H1 (cell line): Measurements from ENCODE around the gene ZNF609. TPM values are rescaled to one million over a fixed set of nuclear protein-coding genes. Genes with fewer than 3 reads are reported as not detected.

Experiments used
- CTCF ChIA-PET: fragments of 300-600 bp; sonication (Branson Sonifier 250); formaldehyde crosslinking; loops from one replicate; lab custom pipeline; 2021; ENCODE audit not compliant: partially characterized antibody; lab: Charles Lee
- POLR2A ChIA-PET: fragments of 300-600 bp; sonication (Branson Sonifier 250); formaldehyde crosslinking; loops from one replicate; lab custom pipeline; 2021; ENCODE audit warnings: inconsistent platforms; ENCODE audit not compliant: partially characterized antibody; lab: Charles Lee
- DNase-seq, 2 experiments: peaks; one replicate each; pipeline versions ENCODE4 v3.0.0 to v3.0.0-alpha.2; 2010 to 2022; ENCODE audit warnings: low spot score in 2 of 2, low read depth in 1 of 2, mixed read lengths in 1 of 2
- FAIRE-seq: peaks from 2 replicates; lab custom pipeline; 2011; peaks lifted over from hg19 to GRCh38; lab: Jason Lieb, UNC
- H2AFZ ChIP-seq: 2 replicates; pipeline ENCODE4 v1.8.1; 2012; ENCODE audit warnings: low read length, inconsistent platforms
- H2AK5ac ChIP-seq: 2 replicates; pipeline ENCODE4 v1.6.1; 2013; ENCODE audit warnings: low read depth, low read length
- H2BK120ac ChIP-seq: replicated peaks from 2 replicates; pipeline ENCODE3; 2013; ENCODE audit warnings: low read depth, low read length, inconsistent platforms
- H2BK12ac ChIP-seq: 2 replicates; pipeline ENCODE4 v1.6.1; 2013; ENCODE audit warnings: low read depth, low read length
- H2BK15ac ChIP-seq: 2 replicates; pipeline ENCODE4 v1.6.1; 2013; ENCODE audit warnings: low read length
- H2BK20ac ChIP-seq: 2 replicates; pipeline ENCODE4 v1.6.1; 2013; ENCODE audit warnings: low read length
- H2BK5ac ChIP-seq: 2 replicates; pipeline ENCODE4 v1.6.1; 2013; ENCODE audit warnings: low read depth, low read length
- H3K14ac ChIP-seq: 2 replicates; pipeline ENCODE4 v1.6.1; 2013; ENCODE audit warnings: inconsistent platforms; ENCODE audit not compliant: insufficient read length
- H3K18ac ChIP-seq: 2 replicates; pipeline ENCODE4 v1.6.1; 2013; ENCODE audit warnings: low read length; ENCODE audit errors: extremely low read depth
- H3K23ac ChIP-seq: 2 replicates; pipeline ENCODE4 v1.6.1; 2013; ENCODE audit warnings: inconsistent platforms; ENCODE audit not compliant: insufficient read length
- H3K23me2 ChIP-seq: 2 replicates; pipeline ENCODE4 v1.6.1; 2013; ENCODE audit warnings: low read depth, low read length
- H3K27ac ChIP-seq: 2 replicates; pipeline ENCODE4 v1.6.1; 2011; ENCODE audit warnings: low read depth, low read length, inconsistent platforms
- H3K27me3 ChIP-seq, 4 experiments: replicated peaks in 1 of 4; 1 replicate in 1 of 4; 2 replicates in 3 of 4; pipeline versions ENCODE4 v1.6.1 to v1.8.1; 2011 to 2013; ENCODE audit warnings: low read length in 3 of 4, mild to moderate bottlenecking in 3 of 4, inconsistent platforms in 2 of 4, mixed read lengths in 2 of 4, moderate library complexity in 1 of 4; ENCODE audit not compliant: control insufficient read depth in 3 of 4, insufficient read depth in 3 of 4; ENCODE audit errors: extremely low read depth in 1 of 4
- H3K36me3 ChIP-seq, 4 experiments: 2 replicates each; pipeline versions ENCODE4 v1.6.1 to v1.8.1; 2011 to 2013; ENCODE audit warnings: mild to moderate bottlenecking in 4 of 4, low read length in 3 of 4, moderate library complexity in 2 of 4, control low read depth in 1 of 4, inconsistent platforms in 1 of 4; ENCODE audit not compliant: insufficient read depth in 4 of 4, control insufficient read depth in 2 of 4
- H3K4ac ChIP-seq: replicated peaks from 2 replicates; pipeline ENCODE3; 2013; ENCODE audit warnings: low read length, low read depth, mixed read lengths, inconsistent platforms; ENCODE audit not compliant: insufficient read length
- H3K4me1 ChIP-seq, 4 experiments: replicated peaks in 1 of 4; 1 replicate in 1 of 4; 2 replicates in 3 of 4; pipeline versions ENCODE4 v1.6.1 to v1.8.1; 2011 to 2013; ENCODE audit warnings: low read length in 3 of 4, inconsistent platforms in 2 of 4, mixed read lengths in 1 of 4; ENCODE audit not compliant: insufficient read depth in 4 of 4, control insufficient read depth in 3 of 4
- H3K4me2 ChIP-seq, 2 experiments: 2 replicates each; pipeline versions ENCODE4 v1.6.1 to v1.8.1; 2011 to 2013; ENCODE audit warnings: low read depth in 2 of 2, low read length in 2 of 2, control low read depth in 1 of 2, inconsistent platforms in 1 of 2, mild to moderate bottlenecking in 1 of 2; ENCODE audit not compliant: insufficient read depth in 1 of 2
- H3K4me3 ChIP-seq, 4 experiments: fragments of 200-600, 300-600 bp in 1 of 4; sonication (generic), shearing (Covaris generic), sonication (Bioruptor Twin) in 1 of 4; 2 replicates each; pipeline versions ENCODE4 v1.5.1 to v1.8.1; 2011 to 2016; ENCODE audit warnings: low read length in 4 of 4, low read depth in 3 of 4, control low read depth in 2 of 4, inconsistent platforms in 2 of 4, mild to moderate bottlenecking in 2 of 4, mixed read lengths in 1 of 4, moderate library complexity in 1 of 4; ENCODE audit not compliant: insufficient read depth in 2 of 4; ENCODE audit errors: extremely low read depth in 1 of 4
- H3K56ac ChIP-seq: replicated peaks from 2 replicates; pipeline ENCODE3; 2013; ENCODE audit warnings: low read depth, mild to moderate bottlenecking, mixed read lengths, low read length, inconsistent platforms; ENCODE audit not compliant: insufficient read length
- H3K79me1 ChIP-seq: 2 replicates; pipeline ENCODE4 v1.6.1; 2013; ENCODE audit warnings: low read depth, low read length, control low read depth
- H3K79me2 ChIP-seq, 2 experiments: 2 replicates each; pipeline versions ENCODE4 v1.6.1 to v1.8.1; 2012 to 2013; ENCODE audit warnings: low read length in 2 of 2, mild to moderate bottlenecking in 2 of 2, inconsistent platforms in 1 of 2; ENCODE audit not compliant: insufficient read depth in 2 of 2, control insufficient read depth in 1 of 2
- H3K9ac ChIP-seq, 4 experiments: replicated peaks in 1 of 4; 1 replicate in 1 of 4; 2 replicates in 3 of 4; pipeline versions ENCODE4 v1.6.1 to v1.8.1; 2011 to 2013; ENCODE audit warnings: low read depth in 3 of 4, low read length in 3 of 4, control low read depth in 2 of 4, mild to moderate bottlenecking in 2 of 4, moderate library complexity in 2 of 4, inconsistent platforms in 1 of 4; ENCODE audit errors: extremely low read depth in 1 of 4
- H3K9me3 ChIP-seq, 2 experiments: 2 replicates each; pipeline versions ENCODE4 v1.6.1 to v1.8.1; 2012 to 2013; ENCODE audit warnings: mild to moderate bottlenecking in 2 of 2, moderate library complexity in 2 of 2, control low read depth in 1 of 2, inconsistent platforms in 1 of 2, low read depth in 1 of 2, low read length in 1 of 2, mixed read lengths in 1 of 2; ENCODE audit not compliant: insufficient read depth in 2 of 2
- H4K20me1 ChIP-seq, 2 experiments: replicated peaks in 1 of 2; 2 replicates each; pipeline versions ENCODE3 to v1.8.1; 2011 to 2013; ENCODE audit warnings: inconsistent platforms in 2 of 2, low read length in 2 of 2, mild to moderate bottlenecking in 1 of 2; ENCODE audit not compliant: insufficient read depth in 2 of 2, control insufficient read depth in 1 of 2
- H4K5ac ChIP-seq: 2 replicates; pipeline ENCODE4 v1.6.1; 2013; ENCODE audit warnings: low read length, low read depth, mixed read lengths, inconsistent platforms; ENCODE audit not compliant: insufficient read length
- H4K8ac ChIP-seq: 2 replicates; pipeline ENCODE4 v1.8.0; 2013; ENCODE audit warnings: mild to moderate bottlenecking, moderate library complexity, low read length, inconsistent platforms; ENCODE audit not compliant: insufficient read depth; ENCODE audit errors: extremely low read depth
- H4K91ac ChIP-seq: replicated peaks from 2 replicates; pipeline ENCODE3; 2013; ENCODE audit warnings: low read length, mixed read lengths, inconsistent platforms; ENCODE audit not compliant: insufficient read length
- CBX5 ChIP-seq: fragments of 300-800, 300-1000 bp; sonication (generic); IDR thresholded peaks from 2 replicates; pipeline ENCODE4 v1.7.1; 2016; ENCODE audit warnings: antibody characterized with exemption, low read length, low read depth
- CBX8 ChIP-seq: fragments of 300-800, 300-1000 bp; sonication (generic); IDR thresholded peaks from 2 replicates; pipeline ENCODE4 v1.7.1; 2016; ENCODE audit warnings: low read depth, low read length, borderline replicate concordance
- WGBS, 2 experiments: shearing (Covaris generic) in 1 of 2; methylation state at CpG; one replicate each; pipeline versions ENCODE4 v1.1.6 to v1.1.7; 2013 to 2015; ENCODE audit warnings: low lambda C conversion rate in 2 of 2, mixed read lengths in 2 of 2, inconsistent platforms in 1 of 2, low coverage in 1 of 2, missing lambda C conversion rate in 1 of 2; ENCODE audit not compliant: insufficient replicate concordance in 2 of 2, insufficient coverage in 1 of 2, insufficient read length in 1 of 2; ENCODE audit errors: extremely low coverage in 1 of 2, missing lambda C conversion rate in 1 of 2; 5-methylcytosine and 5-hydroxymethylcytosine counted together
- polyA plus RNA-seq, 7 experiments: library from polyadenylated mRNA; depleted of rRNA in 3 of 7; stranded (reverse) in 5 of 7; unstranded in 2 of 7; fragments of >200 nt in 5 of 7; fragments of 200-250 nt in 2 of 7; gene quantifications; 1 replicate in 5 of 7; 2 replicates in 1 of 7; 4 replicates in 1 of 7; pipeline versions ENCODE4 v1.2.1 to v1.2.3, GENCODE V29; 2011 to 2013; ENCODE audit warnings: missing spikeins in 2 of 7, mixed read lengths in 2 of 7
- total RNA-seq: library from RNA; stranded (reverse); fragmentation: NEBNext Ultra II Directional; extraction: Animal tissue kit (Norgen Biotek cat#: 25700); gene quantifications from 2 replicates; pipeline ENCODE4 v1.2.1, GENCODE V29; 2021

ZNF609 gene
- total and polyA plus RNA-seq, 2 of the 8 experiments (the other 6 are each of a cell fraction or from before 2014, with no cell fraction given), result 15.5 to 47.8 TPM

DNA sequence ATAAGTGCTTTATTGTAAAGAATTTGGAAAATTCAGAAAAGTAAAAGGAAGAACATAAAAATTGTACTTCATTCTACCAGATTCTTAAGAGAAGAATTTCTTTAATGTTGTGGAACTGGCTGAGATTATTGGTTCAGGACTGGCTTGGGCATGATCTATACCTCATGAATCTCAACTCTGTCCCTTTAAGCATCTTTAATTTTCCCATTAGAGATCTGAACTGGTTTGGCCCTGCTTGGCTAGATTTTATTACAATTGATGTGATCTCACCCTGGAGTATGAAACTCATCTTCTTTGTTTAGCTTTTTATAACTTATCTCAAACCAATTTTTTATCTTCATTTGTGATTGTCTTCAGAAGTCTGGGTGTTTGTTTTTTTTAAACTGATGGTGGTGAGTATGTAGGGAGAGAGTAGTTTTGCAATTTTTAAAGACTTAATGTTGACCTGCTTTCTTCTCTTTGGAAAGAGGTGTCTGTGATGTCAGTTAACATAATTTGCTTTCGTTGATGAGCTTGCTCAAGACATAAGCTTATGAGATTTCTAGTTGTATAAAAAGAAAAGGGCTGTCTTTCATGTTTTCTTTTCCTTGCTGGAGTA lies 61.9 kb downstream of the ZNF609 start:
- no peaks in the 10 kb centered on the region for H3K36me3 ChIP-seq
- POLR2A ChIA-PET, result interaction anchor here (1.7 kb wide), 1 partner anchor 21 kb away, joined by 3 read pairs; no protein-coding TSS in a partner anchor
- 88% methylated on average over 1 of the region's 1 CpG; no CpG with 5 or more reads in 1 of the 2 experiments for WGBS, 2 experiments

More for the DNA sequence above, 61.9 kb downstream of the ZNF609 start:
- no peak for FAIRE-seq
- no peak overlapping the region for H3K4me3 ChIP-seq
- no peak for TF ChIP-seq CBX5
- no peak for TF ChIP-seq CBX8
- TF ChIP-seq, all 59 proteins: peak for 0
- Histone ChIP-seq H3K23me2 (no peaks in the 10 kb centered on the region), H3K27ac (no peak overlapping the region), H3K56ac (no peak overlapping the region), H3K79me2 (peaks cover 0 to 97% of the 10 kb centered on the region in 2 experiments; a peak in 3 of 4 replicates), H3K4me2 (no peak overlapping the region), H2BK5ac (no peak overlapping the region), H3K4ac (no peak overlapping the region), H3K14ac (no peak overlapping the region), H4K5ac (no peak overlapping the region), H3K9ac (no peak overlapping the region), H3K23ac (no peak overlapping the region), H4K91ac (no peak overlapping the region), H4K20me1 (peaks cover 3 to 12% of the 10 kb centered on the region in 2 experiments), H2BK12ac (no peak overlapping the region), H4K8ac (no peak overlapping the region), H2BK15ac (no peak overlapping the region), H3K79me1 (peaks cover 10% of the 10 kb centered on the region), H2AFZ (no peak overlapping the region), H3K4me1 (peaks cover 0 to 8% (median 1%) of the 10 kb centered on the region in 4 experiments; a peak in 2 of 7 replicates), H3K18ac (no peak overlapping the region), H3K9me3 (no peaks in the 10 kb centered on the region), H3K27me3 (no peaks in the 10 kb centered on the region), H2BK120ac (no peak overlapping the region), H2BK20ac (no peak overlapping the region), H2AK5ac (no peak overlapping the region)
- no peak for DNase-seq
- CTCF ChIA-PET, result interaction anchor here (1.6 to 1.8 kb wide), 2 partner anchors 8 to 131 kb away, joined by 3 read pairs; no protein-coding TSS in a partner anchor
